ENCODE data around the gene GDPD3.
A peak's percentile ranks its signal among the peaks of the same experiment; 100 is the strongest.

GDPD3 gene

DNA sequence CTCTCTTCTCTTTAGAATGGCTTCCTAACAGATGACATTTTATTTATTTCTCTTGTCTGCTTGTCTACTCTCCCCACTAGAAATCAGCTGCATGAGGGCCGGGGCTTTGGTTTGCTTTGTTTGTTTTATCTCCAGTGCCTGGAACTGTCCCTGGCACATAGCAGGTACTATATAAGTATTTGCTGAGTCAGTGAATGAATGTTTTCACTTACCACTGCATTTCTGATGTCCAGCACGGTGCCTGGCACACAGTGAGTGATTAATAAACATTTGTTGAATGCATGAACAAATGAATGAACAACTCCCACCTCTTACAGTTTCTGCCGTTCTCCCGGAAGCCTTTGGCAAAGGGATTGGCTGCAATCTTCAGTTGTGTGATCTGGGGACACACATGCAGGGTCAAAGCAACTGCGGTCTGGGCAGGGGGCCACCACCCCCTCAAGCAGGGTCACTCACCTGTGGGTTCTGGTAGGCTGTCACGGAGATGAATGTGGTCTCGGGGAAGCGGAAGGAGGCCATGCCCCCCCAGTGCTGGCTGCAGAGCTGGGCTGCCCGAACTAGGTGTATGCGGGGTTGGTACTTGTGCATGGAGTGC is 25.0 kb downstream of the GDPD3 start:
- TF ChIP-seq CTCF (IDR thresholded peaks at IDR 0.05), result no peak
- peaks cover 41% of the 10 kb centered on the region for H3K36me3 ChIP-seq
- H3K27ac ChIP-seq, result peak overlapping the region; percentile 90
- no peaks in the 10 kb centered on the region for H3K27me3 ChIP-seq
- peaks cover 48 to 56% of the 10 kb centered on the region in 2 experiments for H3K4me1 ChIP-seq (ENCODE audit: control insufficient read depth in 1 of 2, insufficient read depth in 1 of 2, low read depth in 1 of 2, low read length in 1 of 2)
- no peak overlapping the region for H3K4me3 ChIP-seq (ENCODE audit: low read depth in 1 of 2, low read length in 1 of 2)
- H3K9me3 ChIP-seq, result no peaks in the 10 kb centered on the region

- peaks cover 43% of the 10 kb centered on the region for H3K36me3 ChIP-seq
- peak overlapping the region; percentile 34 to 39 for H3K4me3 ChIP-seq (ENCODE audit: low read depth in 1 of 2, low read length in 1 of 2)
- H3K9me3 ChIP-seq, result no peaks in the 10 kb centered on the region
- peaks cover 38 to 46% of the 10 kb centered on the region in 2 experiments for H3K4me1 ChIP-seq (ENCODE audit: control insufficient read depth in 1 of 2, insufficient read depth in 1 of 2, low read depth in 1 of 2, low read length in 1 of 2)
- no peaks in the 10 kb centered on the region for H3K27me3 ChIP-seq
- TF ChIP-seq CTCF (IDR thresholded peaks at IDR 0.05), result no peak
- peak overlapping the region; percentile 90 for H3K27ac ChIP-seq
Observed at GRCh38 chr16:30087181-30087898, 26.0 kb downstream of the GDPD3 start.

- H3K9me3 ChIP-seq, result no peaks in the 10 kb centered on the region
- H3K27ac ChIP-seq, result peak overlapping the region; percentile 90
- H3K27me3 ChIP-seq, result no peaks in the 10 kb centered on the region
- peaks cover 46% of the 10 kb centered on the region for H3K36me3 ChIP-seq
- peaks cover 30 to 39% of the 10 kb centered on the region in 2 experiments for H3K4me1 ChIP-seq (ENCODE audit: control insufficient read depth in 1 of 2, insufficient read depth in 1 of 2, low read depth in 1 of 2, low read length in 1 of 2)
- TF ChIP-seq CTCF (IDR thresholded peaks at IDR 0.05), result no peak
- peak overlapping the region; percentile 34 to 39 for H3K4me3 ChIP-seq (ENCODE audit: low read depth in 1 of 2, low read length in 1 of 2)
Observed at GRCh38 chr16:30086291-30087140, 26.8 kb downstream of the GDPD3 start.

- no peaks in the 10 kb centered on the region for H3K9me3 ChIP-seq
- no peak overlapping the region for H3K4me3 ChIP-seq (ENCODE audit: low read depth in 1 of 2, low read length in 1 of 2)
- no peak for TF ChIP-seq CTCF (IDR thresholded peaks at IDR 0.05)
- peak overlapping the region; percentile 90 for H3K27ac ChIP-seq
- peaks cover 53% of the 10 kb centered on the region for H3K36me3 ChIP-seq
- H3K4me1 ChIP-seq (ENCODE audit: control insufficient read depth in 1 of 2, insufficient read depth in 1 of 2, low read depth in 1 of 2, low read length in 1 of 2), result peaks cover 23 to 32% of the 10 kb centered on the region in 2 experiments
- H3K27me3 ChIP-seq, result no peaks in the 10 kb centered on the region
Observed at GRCh38 chr16:30085820-30086219, 27.5 kb downstream of the GDPD3 start.

GRCh38 chr16:30085247-30085646 is 28.1 kb downstream of the GDPD3 start:
- Histone ChIP-seq H3K27ac (peak overlapping the region; percentile 90), H3K4me3 (ENCODE audit: low read depth in 1 of 2, low read length in 1 of 2) (no peak overlapping the region), H3K9me3 (no peaks in the 10 kb centered on the region), H3K36me3 (peaks cover 58% of the 10 kb centered on the region), H3K4me1 (ENCODE audit: control insufficient read depth in 1 of 2, insufficient read depth in 1 of 2, low read depth in 1 of 2, low read length in 1 of 2) (peaks cover 22 to 30% of the 10 kb centered on the region in 2 experiments), H3K27me3 (no peaks in the 10 kb centered on the region)
- no peak for TF ChIP-seq CTCF (IDR thresholded peaks at IDR 0.05)

All from neutrophil (primary cell).